H1 (cell line): Measurements from ENCODE around the gene PROCR. TPM values are rescaled to one million over a fixed set of nuclear protein-coding genes. Genes with fewer than 3 reads are reported as not detected.

Experiments used
- CTCF ChIA-PET: fragments of 300-600 bp; sonication (Branson Sonifier 250); formaldehyde crosslinking; loops from one replicate; lab custom pipeline; 2021; ENCODE audit not compliant: partially characterized antibody; lab: Charles Lee
- POLR2A ChIA-PET: fragments of 300-600 bp; sonication (Branson Sonifier 250); formaldehyde crosslinking; loops from one replicate; lab custom pipeline; 2021; ENCODE audit warnings: inconsistent platforms; ENCODE audit not compliant: partially characterized antibody; lab: Charles Lee
- DNase-seq, 2 experiments: peaks; one replicate each; pipeline versions ENCODE4 v3.0.0 to v3.0.0-alpha.2; 2010 to 2022; ENCODE audit warnings: low spot score in 2 of 2, low read depth in 1 of 2, mixed read lengths in 1 of 2
- FAIRE-seq: peaks from 2 replicates; lab custom pipeline; 2011; peaks lifted over from hg19 to GRCh38; lab: Jason Lieb, UNC
- H2AFZ ChIP-seq: 2 replicates; pipeline ENCODE4 v1.8.1; 2012; ENCODE audit warnings: low read length, inconsistent platforms
- H2AK5ac ChIP-seq: 2 replicates; pipeline ENCODE4 v1.6.1; 2013; ENCODE audit warnings: low read depth, low read length
- H2BK120ac ChIP-seq: replicated peaks from 2 replicates; pipeline ENCODE3; 2013; ENCODE audit warnings: low read depth, low read length, inconsistent platforms
- H2BK12ac ChIP-seq: 2 replicates; pipeline ENCODE4 v1.6.1; 2013; ENCODE audit warnings: low read depth, low read length
- H2BK15ac ChIP-seq: 2 replicates; pipeline ENCODE4 v1.6.1; 2013; ENCODE audit warnings: low read length
- H2BK20ac ChIP-seq: 2 replicates; pipeline ENCODE4 v1.6.1; 2013; ENCODE audit warnings: low read length
- H2BK5ac ChIP-seq: 2 replicates; pipeline ENCODE4 v1.6.1; 2013; ENCODE audit warnings: low read depth, low read length
- H3K14ac ChIP-seq: 2 replicates; pipeline ENCODE4 v1.6.1; 2013; ENCODE audit warnings: inconsistent platforms; ENCODE audit not compliant: insufficient read length
- H3K18ac ChIP-seq: 2 replicates; pipeline ENCODE4 v1.6.1; 2013; ENCODE audit warnings: low read length; ENCODE audit errors: extremely low read depth
- H3K23ac ChIP-seq: 2 replicates; pipeline ENCODE4 v1.6.1; 2013; ENCODE audit warnings: inconsistent platforms; ENCODE audit not compliant: insufficient read length
- H3K23me2 ChIP-seq: 2 replicates; pipeline ENCODE4 v1.6.1; 2013; ENCODE audit warnings: low read depth, low read length
- H3K27ac ChIP-seq: 2 replicates; pipeline ENCODE4 v1.6.1; 2011; ENCODE audit warnings: low read depth, low read length, inconsistent platforms
- H3K27me3 ChIP-seq, 4 experiments: replicated peaks in 1 of 4; 1 replicate in 1 of 4; 2 replicates in 3 of 4; pipeline versions ENCODE4 v1.6.1 to v1.8.1; 2011 to 2013; ENCODE audit warnings: low read length in 3 of 4, mild to moderate bottlenecking in 3 of 4, inconsistent platforms in 2 of 4, mixed read lengths in 2 of 4, moderate library complexity in 1 of 4; ENCODE audit not compliant: control insufficient read depth in 3 of 4, insufficient read depth in 3 of 4; ENCODE audit errors: extremely low read depth in 1 of 4
- H3K36me3 ChIP-seq, 4 experiments: 2 replicates each; pipeline versions ENCODE4 v1.6.1 to v1.8.1; 2011 to 2013; ENCODE audit warnings: mild to moderate bottlenecking in 4 of 4, low read length in 3 of 4, moderate library complexity in 2 of 4, control low read depth in 1 of 4, inconsistent platforms in 1 of 4; ENCODE audit not compliant: insufficient read depth in 4 of 4, control insufficient read depth in 2 of 4
- H3K4ac ChIP-seq: replicated peaks from 2 replicates; pipeline ENCODE3; 2013; ENCODE audit warnings: low read length, low read depth, mixed read lengths, inconsistent platforms; ENCODE audit not compliant: insufficient read length
- H3K4me1 ChIP-seq, 4 experiments: replicated peaks in 1 of 4; 1 replicate in 1 of 4; 2 replicates in 3 of 4; pipeline versions ENCODE4 v1.6.1 to v1.8.1; 2011 to 2013; ENCODE audit warnings: low read length in 3 of 4, inconsistent platforms in 2 of 4, mixed read lengths in 1 of 4; ENCODE audit not compliant: insufficient read depth in 4 of 4, control insufficient read depth in 3 of 4
- H3K4me2 ChIP-seq, 2 experiments: 2 replicates each; pipeline versions ENCODE4 v1.6.1 to v1.8.1; 2011 to 2013; ENCODE audit warnings: low read depth in 2 of 2, low read length in 2 of 2, control low read depth in 1 of 2, inconsistent platforms in 1 of 2, mild to moderate bottlenecking in 1 of 2; ENCODE audit not compliant: insufficient read depth in 1 of 2
- H3K4me3 ChIP-seq, 4 experiments: fragments of 200-600, 300-600 bp in 1 of 4; sonication (generic), shearing (Covaris generic), sonication (Bioruptor Twin) in 1 of 4; 2 replicates each; pipeline versions ENCODE4 v1.5.1 to v1.8.1; 2011 to 2016; ENCODE audit warnings: low read length in 4 of 4, low read depth in 3 of 4, control low read depth in 2 of 4, inconsistent platforms in 2 of 4, mild to moderate bottlenecking in 2 of 4, mixed read lengths in 1 of 4, moderate library complexity in 1 of 4; ENCODE audit not compliant: insufficient read depth in 2 of 4; ENCODE audit errors: extremely low read depth in 1 of 4
- H3K56ac ChIP-seq: replicated peaks from 2 replicates; pipeline ENCODE3; 2013; ENCODE audit warnings: low read depth, mild to moderate bottlenecking, mixed read lengths, low read length, inconsistent platforms; ENCODE audit not compliant: insufficient read length
- H3K79me1 ChIP-seq: 2 replicates; pipeline ENCODE4 v1.6.1; 2013; ENCODE audit warnings: low read depth, low read length, control low read depth
- H3K79me2 ChIP-seq, 2 experiments: 2 replicates each; pipeline versions ENCODE4 v1.6.1 to v1.8.1; 2012 to 2013; ENCODE audit warnings: low read length in 2 of 2, mild to moderate bottlenecking in 2 of 2, inconsistent platforms in 1 of 2; ENCODE audit not compliant: insufficient read depth in 2 of 2, control insufficient read depth in 1 of 2
- H3K9ac ChIP-seq, 4 experiments: replicated peaks in 1 of 4; 1 replicate in 1 of 4; 2 replicates in 3 of 4; pipeline versions ENCODE4 v1.6.1 to v1.8.1; 2011 to 2013; ENCODE audit warnings: low read depth in 3 of 4, low read length in 3 of 4, control low read depth in 2 of 4, mild to moderate bottlenecking in 2 of 4, moderate library complexity in 2 of 4, inconsistent platforms in 1 of 4; ENCODE audit errors: extremely low read depth in 1 of 4
- H3K9me3 ChIP-seq, 2 experiments: 2 replicates each; pipeline versions ENCODE4 v1.6.1 to v1.8.1; 2012 to 2013; ENCODE audit warnings: mild to moderate bottlenecking in 2 of 2, moderate library complexity in 2 of 2, control low read depth in 1 of 2, inconsistent platforms in 1 of 2, low read depth in 1 of 2, low read length in 1 of 2, mixed read lengths in 1 of 2; ENCODE audit not compliant: insufficient read depth in 2 of 2
- H4K20me1 ChIP-seq, 2 experiments: replicated peaks in 1 of 2; 2 replicates each; pipeline versions ENCODE3 to v1.8.1; 2011 to 2013; ENCODE audit warnings: inconsistent platforms in 2 of 2, low read length in 2 of 2, mild to moderate bottlenecking in 1 of 2; ENCODE audit not compliant: insufficient read depth in 2 of 2, control insufficient read depth in 1 of 2
- H4K5ac ChIP-seq: 2 replicates; pipeline ENCODE4 v1.6.1; 2013; ENCODE audit warnings: low read length, low read depth, mixed read lengths, inconsistent platforms; ENCODE audit not compliant: insufficient read length
- H4K8ac ChIP-seq: 2 replicates; pipeline ENCODE4 v1.8.0; 2013; ENCODE audit warnings: mild to moderate bottlenecking, moderate library complexity, low read length, inconsistent platforms; ENCODE audit not compliant: insufficient read depth; ENCODE audit errors: extremely low read depth
- H4K91ac ChIP-seq: replicated peaks from 2 replicates; pipeline ENCODE3; 2013; ENCODE audit warnings: low read length, mixed read lengths, inconsistent platforms; ENCODE audit not compliant: insufficient read length
- KDM1A ChIP-seq: fragments of 200-600, 300-600 bp; sonication (generic); IDR thresholded peaks from 2 replicates; pipeline ENCODE4 v1.7.1; 2016; ENCODE audit warnings: mild to moderate bottlenecking, low read length, borderline replicate concordance
- PHF8 ChIP-seq: fragments of 200-600 bp; sonication (generic); conservative IDR thresholded peaks from 2 replicates; pipeline ENCODE4 v1.7.1; 2012; ENCODE audit warnings: low read depth, mild to moderate bottlenecking, inconsistent platforms, low read length, moderate library complexity
- WGBS, 2 experiments: shearing (Covaris generic) in 1 of 2; methylation state at CpG; one replicate each; pipeline versions ENCODE4 v1.1.6 to v1.1.7; 2013 to 2015; ENCODE audit warnings: low lambda C conversion rate in 2 of 2, mixed read lengths in 2 of 2, inconsistent platforms in 1 of 2, low coverage in 1 of 2, missing lambda C conversion rate in 1 of 2; ENCODE audit not compliant: insufficient replicate concordance in 2 of 2, insufficient coverage in 1 of 2, insufficient read length in 1 of 2; ENCODE audit errors: extremely low coverage in 1 of 2, missing lambda C conversion rate in 1 of 2; 5-methylcytosine and 5-hydroxymethylcytosine counted together
- polyA plus RNA-seq, 7 experiments: library from polyadenylated mRNA; depleted of rRNA in 3 of 7; stranded (reverse) in 5 of 7; unstranded in 2 of 7; fragments of >200 nt in 5 of 7; fragments of 200-250 nt in 2 of 7; gene quantifications; 1 replicate in 5 of 7; 2 replicates in 1 of 7; 4 replicates in 1 of 7; pipeline versions ENCODE4 v1.2.1 to v1.2.3, GENCODE V29; 2011 to 2013; ENCODE audit warnings: missing spikeins in 2 of 7, mixed read lengths in 2 of 7
- total RNA-seq: library from RNA; stranded (reverse); fragmentation: NEBNext Ultra II Directional; extraction: Animal tissue kit (Norgen Biotek cat#: 25700); gene quantifications from 2 replicates; pipeline ENCODE4 v1.2.1, GENCODE V29; 2021

The PROCR gene
- total and polyA plus RNA-seq, 2 of the 8 experiments (the other 6 are each of a cell fraction or from before 2014, with no cell fraction given) = 21.3 to 42.9 TPM

DNA sequence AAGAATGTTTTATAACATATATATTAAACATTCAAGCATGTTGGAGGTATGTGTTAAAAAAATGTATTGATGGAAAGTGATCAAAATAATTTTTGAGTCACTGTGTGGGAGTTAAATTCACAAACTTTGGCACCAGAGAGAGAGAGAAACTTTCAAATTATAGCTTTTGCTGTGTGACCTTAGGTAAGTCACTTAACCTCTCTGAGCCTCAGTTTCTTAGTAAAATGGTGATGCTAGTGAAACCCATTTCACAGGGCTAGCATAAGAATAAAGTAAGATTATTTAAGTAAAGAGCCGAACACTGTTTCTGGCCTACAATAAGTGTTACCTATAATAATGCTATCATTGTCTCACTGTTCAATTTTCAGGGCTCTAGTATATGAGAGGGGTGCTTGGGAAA is 4.1 kb upstream of the PROCR start:
- Histone ChIP-seq H2AK5ac (no peak overlapping the region), H4K91ac (no peak overlapping the region), H3K23me2 (peaks cover 6% of the 10 kb centered on the region; the same call in 1 of the 2 replicates), H3K79me1 (no peaks in the 10 kb centered on the region), H4K20me1 (no peaks in the 10 kb centered on the region), H4K5ac (no peak overlapping the region), H3K9me3 (no peaks in the 10 kb centered on the region), H3K56ac (no peak overlapping the region), H3K4ac (no peak overlapping the region), H3K4me1 (peaks cover 3 to 11% (median 8%) of the 10 kb centered on the region in 4 experiments), H2BK20ac (no peak overlapping the region), H3K4me2 (no peak overlapping the region), H3K79me2 (no peaks in the 10 kb centered on the region), H3K4me3 (no peak overlapping the region), H2BK120ac (no peak overlapping the region), H2BK5ac (no peak overlapping the region), H3K18ac (no peak overlapping the region), H2BK12ac (no peak overlapping the region), H3K36me3 (no peaks in the 10 kb centered on the region), H2AFZ (no peak overlapping the region), H4K8ac (no peak overlapping the region), H3K14ac (no peak overlapping the region), H3K23ac (no peak overlapping the region), H2BK15ac (no peak overlapping the region), H3K27me3 (no peaks in the 10 kb centered on the region; a peak in 2 of 7 replicates), H3K9ac (no peak overlapping the region), H3K27ac (no peak overlapping the region)
- TF ChIP-seq PHF8 = no peak
- TF ChIP-seq KDM1A = peak; percentile 86
- no peak for DNase-seq
- WGBS, 2 experiments = 86% methylated on average over 1 of the region's 1 CpG; no CpG with 5 or more reads in 1 of the 2 experiments
- no peak for FAIRE-seq
- POLR2A ChIA-PET = no interaction called here
- CTCF ChIA-PET = interaction anchor here (3.0 kb wide), 1 partner anchor 40 kb away, joined by 11 read pairs; no protein-coding TSS in a partner anchor
